Measurements from ENCODE around the gene RASSF8.

RASSF8 gene

DNA sequence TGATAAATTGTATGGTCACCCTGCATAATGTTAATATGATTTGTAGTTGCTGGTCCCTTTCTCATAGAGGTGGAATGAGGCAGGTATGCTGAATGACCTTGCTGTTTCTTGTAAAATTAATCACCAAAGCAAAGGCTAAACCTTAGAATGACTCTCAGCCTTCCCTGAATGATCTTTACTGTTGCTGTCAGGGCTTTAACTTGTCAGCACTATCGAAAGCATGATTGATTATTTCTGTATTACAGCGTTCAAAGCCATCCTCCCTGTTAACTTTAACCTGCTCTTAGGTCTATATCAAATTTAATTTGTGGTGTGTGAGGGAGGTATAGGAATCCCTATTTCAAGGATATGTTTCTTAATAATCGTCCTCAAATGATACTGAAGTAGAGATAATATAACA is 23.1 kb downstream of the RASSF8 start:
- DNase-seq (ENCODE audit: low read depth), result no peak
- H3K4me3 ChIP-seq (ENCODE audit: low read length), result no peak overlapping the region
- TF ChIP-seq, protein P1, sequence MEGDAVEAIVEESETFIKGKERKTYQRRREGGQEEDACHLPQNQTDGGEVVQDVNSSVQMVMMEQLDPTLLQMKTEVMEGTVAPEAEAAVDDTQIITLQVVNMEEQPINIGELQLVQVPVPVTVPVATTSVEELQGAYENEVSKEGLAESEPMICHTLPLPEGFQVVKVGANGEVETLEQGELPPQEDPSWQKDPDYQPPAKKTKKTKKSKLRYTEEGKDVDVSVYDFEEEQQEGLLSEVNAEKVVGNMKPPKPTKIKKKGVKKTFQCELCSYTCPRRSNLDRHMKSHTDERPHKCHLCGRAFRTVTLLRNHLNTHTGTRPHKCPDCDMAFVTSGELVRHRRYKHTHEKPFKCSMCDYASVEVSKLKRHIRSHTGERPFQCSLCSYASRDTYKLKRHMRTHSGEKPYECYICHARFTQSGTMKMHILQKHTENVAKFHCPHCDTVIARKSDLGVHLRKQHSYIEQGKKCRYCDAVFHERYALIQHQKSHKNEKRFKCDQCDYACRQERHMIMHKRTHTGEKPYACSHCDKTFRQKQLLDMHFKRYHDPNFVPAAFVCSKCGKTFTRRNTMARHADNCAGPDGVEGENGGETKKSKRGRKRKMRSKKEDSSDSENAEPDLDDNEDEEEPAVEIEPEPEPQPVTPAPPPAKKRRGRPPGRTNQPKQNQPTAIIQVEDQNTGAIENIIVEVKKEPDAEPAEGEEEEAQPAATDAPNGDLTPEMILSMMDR (conservative IDR thresholded peaks at IDR 0.05; ENCODE audit: low read length), result no peak

DNA sequence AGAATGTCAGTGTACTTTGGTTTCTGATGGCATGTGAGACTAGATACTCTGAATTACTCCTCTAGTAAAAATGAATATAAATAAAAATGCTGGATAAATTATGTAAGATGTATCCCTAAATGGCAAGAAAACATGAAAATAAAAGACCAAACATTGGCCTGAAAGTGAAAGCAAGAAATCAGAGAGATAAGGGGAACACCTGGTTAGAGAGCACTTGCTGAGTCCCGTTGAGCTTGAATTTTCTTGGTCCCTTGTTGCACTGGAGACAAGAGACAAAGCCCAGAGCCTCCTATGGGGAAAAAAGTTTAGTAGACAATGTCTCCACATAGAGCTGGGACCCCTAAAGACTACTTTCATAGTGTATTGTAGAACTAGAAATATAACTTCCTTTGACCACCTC is 23.9 kb downstream of the RASSF8 start:
- no peak for DNase-seq (ENCODE audit: low read depth)
- H3K4me3 ChIP-seq (ENCODE audit: low read length), result no peak overlapping the region
- TF ChIP-seq, protein P1 (conservative IDR thresholded peaks at IDR 0.05; ENCODE audit: low read length), result no peak

DNA sequence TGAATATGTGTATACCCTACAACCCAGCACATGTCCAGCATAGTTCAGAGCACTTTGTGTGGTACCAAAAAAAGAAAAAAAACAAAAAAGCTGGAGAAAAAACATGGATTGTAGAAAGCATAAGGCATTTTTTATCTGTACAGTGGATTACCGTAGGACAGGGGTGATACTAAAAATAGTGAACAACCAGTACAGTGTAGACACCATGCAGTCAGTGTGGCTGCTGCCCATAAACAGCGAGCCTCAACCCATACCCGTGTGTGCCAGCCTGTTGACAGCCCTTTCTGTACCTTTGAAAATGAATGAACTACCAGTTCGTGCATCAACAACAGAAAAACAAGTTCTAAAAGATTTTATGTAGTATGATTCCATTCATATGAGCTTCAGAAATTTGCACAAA is 25.1 kb downstream of the RASSF8 start:
- no peak overlapping the region for H3K4me3 ChIP-seq (ENCODE audit: low read length)
- no peak for DNase-seq (ENCODE audit: low read depth)
- TF ChIP-seq, protein P1 (conservative IDR thresholded peaks at IDR 0.05; ENCODE audit: low read length), result no peak

DNA sequence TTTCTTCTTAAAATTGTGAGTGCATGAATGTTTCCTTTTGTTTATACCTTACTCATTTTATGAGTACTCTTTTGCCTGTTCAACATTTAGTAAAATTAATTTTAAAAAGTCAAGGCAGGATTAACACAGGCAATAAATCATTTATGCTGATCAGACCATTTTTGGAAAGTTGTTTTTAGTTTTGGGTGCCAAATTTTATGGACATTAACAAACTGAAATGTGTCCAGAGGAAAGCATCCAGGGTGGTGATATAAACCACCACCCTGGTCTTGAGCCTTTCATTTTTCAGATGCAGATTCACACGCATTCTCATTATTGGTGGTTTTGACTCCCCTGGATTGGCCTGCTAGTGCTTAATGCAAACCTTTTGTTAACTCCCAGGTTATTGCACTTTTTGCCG is 26.3 kb downstream of the RASSF8 start:
- DNase-seq (ENCODE audit: low read depth), result no peak
- no peak overlapping the region for H3K4me3 ChIP-seq (ENCODE audit: low read length)
- TF ChIP-seq, protein P1 (conservative IDR thresholded peaks at IDR 0.05; ENCODE audit: low read length), result no peak

DNA sequence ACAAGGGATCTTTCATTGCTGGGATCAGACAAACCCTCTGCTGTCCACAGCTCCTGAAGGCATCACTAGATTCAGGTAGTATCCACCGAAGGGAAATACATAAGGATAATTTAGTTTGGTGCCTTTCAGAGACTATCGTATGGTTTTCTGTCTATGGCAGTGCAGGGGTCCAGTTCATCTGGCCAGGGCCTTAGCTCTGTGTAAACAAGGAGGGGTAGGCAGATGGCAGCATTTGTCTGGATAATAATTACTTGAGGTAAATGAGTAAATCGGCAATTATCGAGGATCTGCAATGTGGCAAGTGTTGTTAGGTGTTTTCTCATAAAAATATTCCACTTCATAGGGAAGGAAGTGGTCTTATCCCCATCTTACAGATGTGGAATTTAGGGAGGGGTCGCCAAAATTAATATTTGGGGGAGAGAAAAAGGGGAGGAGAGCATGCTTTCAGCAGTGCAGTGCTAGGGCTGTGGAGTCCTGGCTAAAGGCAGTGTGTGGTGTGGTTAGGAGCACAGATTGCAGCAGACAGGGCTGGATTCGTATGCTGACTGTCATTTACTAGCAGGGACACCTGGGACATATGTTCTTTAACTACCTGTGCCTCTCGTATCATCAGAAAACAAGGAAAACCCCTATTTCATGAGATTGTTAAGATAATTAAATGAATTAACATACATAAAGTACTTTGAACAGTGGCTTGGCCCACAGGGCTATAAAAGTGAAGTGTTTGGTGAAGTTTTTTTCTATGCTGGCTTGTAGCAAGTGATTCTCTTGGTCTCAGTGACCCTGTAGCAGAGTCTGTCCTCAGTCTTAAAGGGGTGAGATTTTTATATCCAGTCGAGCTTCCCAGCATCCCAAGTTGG is 27.1 kb downstream of the RASSF8 start:
- DNase-seq (ENCODE audit: low read depth), result no peak
- no peak overlapping the region for H3K4me3 ChIP-seq (ENCODE audit: low read length)
- TF ChIP-seq, protein P1 (conservative IDR thresholded peaks at IDR 0.05; ENCODE audit: low read length), result no peak

DNA sequence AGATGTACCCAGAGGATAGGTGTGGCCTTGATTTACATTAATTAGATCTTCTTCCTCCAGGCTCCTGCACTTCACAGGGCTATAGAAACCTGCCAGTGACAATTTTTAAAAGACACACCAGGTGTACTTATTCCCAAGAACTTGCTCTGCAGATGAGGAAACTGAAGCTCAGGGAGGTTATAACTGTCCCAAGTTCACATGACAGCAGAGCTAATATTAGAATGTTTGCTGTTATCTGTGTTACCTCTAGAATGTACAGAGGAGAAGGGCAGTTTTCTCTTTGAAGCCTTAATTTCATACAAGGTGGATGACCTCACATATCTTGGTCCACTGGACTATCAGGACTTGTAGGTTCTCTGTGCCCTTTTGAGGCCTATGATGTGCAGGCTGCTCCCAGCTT is 27.7 kb downstream of the RASSF8 start:
- H3K4me3 ChIP-seq (ENCODE audit: low read length), result no peak overlapping the region
- TF ChIP-seq, protein P1 (conservative IDR thresholded peaks at IDR 0.05; ENCODE audit: low read length), result no peak
- no peak for DNase-seq (ENCODE audit: low read depth)

DNA sequence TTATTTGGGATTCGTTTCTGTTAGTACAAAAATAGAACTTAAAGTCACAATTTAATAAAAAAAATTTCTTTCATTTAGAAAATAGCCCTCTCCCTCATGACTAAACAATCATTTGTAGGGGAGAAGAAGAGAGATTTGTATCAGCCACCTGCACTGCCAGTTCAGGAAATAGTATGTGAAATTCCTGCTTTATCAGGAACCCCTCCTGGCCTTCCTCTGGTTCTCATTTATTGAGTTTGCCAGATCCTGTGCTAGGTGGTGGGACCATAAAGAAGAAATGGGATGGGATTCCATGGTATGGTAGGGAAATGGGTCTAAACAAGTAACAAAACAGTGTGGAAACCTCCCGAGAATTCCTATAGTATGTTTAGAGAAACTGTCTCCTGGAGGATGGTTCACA is 30.0 kb downstream of the RASSF8 start:
- TF ChIP-seq, protein P1 (conservative IDR thresholded peaks at IDR 0.05; ENCODE audit: low read length), result no peak
- DNase-seq (ENCODE audit: low read depth), result no peak
- H3K4me3 ChIP-seq (ENCODE audit: low read length), result no peak overlapping the region
